ENCODE measurements around the gene ELF1. TPM values are rescaled to one million over a fixed set of nuclear protein-coding genes. Genes with fewer than 3 reads are reported as not detected.
A peak's percentile ranks its signal among the peaks of the same experiment; 100 is the strongest.

Gene ELF1
- total RNA-seq, 4 donors from 2014 or later, result 54.6 to 118 (median 98.6) TPM

DNA sequence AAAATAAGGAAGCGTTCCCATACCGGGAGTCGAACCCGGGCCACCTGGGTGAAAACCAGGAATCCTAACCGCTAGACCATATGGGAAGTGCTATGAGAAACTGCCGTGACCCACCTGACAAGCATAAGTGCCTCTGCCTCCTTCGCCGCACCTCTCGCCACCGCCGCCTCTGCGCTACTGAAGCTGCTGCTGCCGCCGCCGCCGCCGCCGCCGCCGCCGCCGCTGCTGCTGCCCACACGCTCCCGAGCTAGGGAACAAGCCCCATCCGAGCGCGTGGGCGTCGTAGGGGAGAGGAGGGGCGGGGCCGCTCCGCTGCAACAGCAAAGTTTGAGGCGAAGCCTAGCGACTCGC is 41.6 kb upstream of the ELF1 start:
- peaks cover 0 to 3% (median 0%) of the 10 kb centered on the region in 3 donors for H3K36me3 ChIP-seq
- WGBS, 2 donors, result 1% methylated on average over 23 to 35 of the region's 35 CpGs
- peaks cover 0 to 70% (median 45%) of the 10 kb centered on the region in 4 donors for H3K4me1 ChIP-seq
- H3K27ac ChIP-seq, result peak overlapping the region; percentile 92 to 99 (median 98)
- H3K9me3 ChIP-seq, result no peaks in the 10 kb centered on the region
- no peak for TF ChIP-seq POLR2A (IDR thresholded peaks at IDR 0.05)
- TF ChIP-seq, protein P1, sequence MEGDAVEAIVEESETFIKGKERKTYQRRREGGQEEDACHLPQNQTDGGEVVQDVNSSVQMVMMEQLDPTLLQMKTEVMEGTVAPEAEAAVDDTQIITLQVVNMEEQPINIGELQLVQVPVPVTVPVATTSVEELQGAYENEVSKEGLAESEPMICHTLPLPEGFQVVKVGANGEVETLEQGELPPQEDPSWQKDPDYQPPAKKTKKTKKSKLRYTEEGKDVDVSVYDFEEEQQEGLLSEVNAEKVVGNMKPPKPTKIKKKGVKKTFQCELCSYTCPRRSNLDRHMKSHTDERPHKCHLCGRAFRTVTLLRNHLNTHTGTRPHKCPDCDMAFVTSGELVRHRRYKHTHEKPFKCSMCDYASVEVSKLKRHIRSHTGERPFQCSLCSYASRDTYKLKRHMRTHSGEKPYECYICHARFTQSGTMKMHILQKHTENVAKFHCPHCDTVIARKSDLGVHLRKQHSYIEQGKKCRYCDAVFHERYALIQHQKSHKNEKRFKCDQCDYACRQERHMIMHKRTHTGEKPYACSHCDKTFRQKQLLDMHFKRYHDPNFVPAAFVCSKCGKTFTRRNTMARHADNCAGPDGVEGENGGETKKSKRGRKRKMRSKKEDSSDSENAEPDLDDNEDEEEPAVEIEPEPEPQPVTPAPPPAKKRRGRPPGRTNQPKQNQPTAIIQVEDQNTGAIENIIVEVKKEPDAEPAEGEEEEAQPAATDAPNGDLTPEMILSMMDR (IDR thresholded peaks at IDR 0.05), result no peak
- no peak for TF ChIP-seq EP300 (IDR thresholded peaks at IDR 0.05)
- peak overlapping the region; percentile 83 to 93 (median 90) for H3K4me3 ChIP-seq
- no peaks in the 10 kb centered on the region for H3K27me3 ChIP-seq
- DNase-seq (ENCODE audit: low spot score in 2 of 2), result peak; percentile 66 to 83

DNA sequence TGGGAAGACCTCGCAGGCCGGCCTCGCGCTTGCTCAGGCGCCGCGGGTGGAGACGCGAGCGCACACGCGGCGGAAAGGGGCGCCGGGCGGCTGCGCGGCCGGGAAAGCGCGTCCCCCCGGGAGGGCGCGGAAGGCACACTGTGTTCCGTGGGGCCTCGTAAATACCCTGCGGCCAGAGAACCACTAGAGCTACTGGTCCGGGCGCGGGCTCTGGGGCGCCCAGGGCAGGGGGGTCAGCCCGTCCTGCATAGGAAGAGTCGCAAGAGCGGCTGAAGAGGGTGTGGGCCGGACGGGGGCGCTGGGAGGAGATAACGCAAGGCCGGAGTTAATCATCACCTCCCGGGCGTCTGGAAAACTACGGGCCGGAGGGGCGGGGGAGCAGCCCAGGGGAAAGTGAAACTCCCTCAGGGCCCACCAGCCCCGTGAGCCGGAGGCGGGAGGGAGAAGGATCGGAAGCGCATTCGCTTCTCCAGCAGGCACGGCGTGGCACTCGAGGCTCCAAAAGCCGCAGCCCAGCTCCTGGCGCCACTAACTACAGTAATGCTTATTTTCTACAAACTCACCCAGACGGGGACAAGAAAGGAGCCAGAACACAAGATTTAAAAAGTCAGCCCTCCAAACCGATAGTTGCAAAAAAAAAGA is 41.1 kb upstream of the ELF1 start:
- peaks cover 0 to 70% (median 48%) of the 10 kb centered on the region in 4 donors for H3K4me1 ChIP-seq
- peak; percentile 76 to 79 for DNase-seq (ENCODE audit: low spot score in 2 of 2)
- H3K4me3 ChIP-seq, result peak overlapping the region; percentile 83 to 93 (median 90)
- H3K9me3 ChIP-seq, result no peaks in the 10 kb centered on the region
- peak overlapping the region; percentile 92 to 99 (median 98) for H3K27ac ChIP-seq
- WGBS, 2 donors, result 0 to 1% methylated on average over 43 to 54 of the region's 57 CpGs
- H3K36me3 ChIP-seq, result no peaks in the 10 kb centered on the region
- H3K27me3 ChIP-seq, result no peaks in the 10 kb centered on the region
- TF ChIP-seq, protein P1 (IDR thresholded peaks at IDR 0.05), result peak; percentile 29 to 55 (median 38)
- TF ChIP-seq EP300 (IDR thresholded peaks at IDR 0.05) (peak; percentile 41 to 85), POLR2A (IDR thresholded peaks at IDR 0.05) (peak; percentile 15 to 73)

DNA sequence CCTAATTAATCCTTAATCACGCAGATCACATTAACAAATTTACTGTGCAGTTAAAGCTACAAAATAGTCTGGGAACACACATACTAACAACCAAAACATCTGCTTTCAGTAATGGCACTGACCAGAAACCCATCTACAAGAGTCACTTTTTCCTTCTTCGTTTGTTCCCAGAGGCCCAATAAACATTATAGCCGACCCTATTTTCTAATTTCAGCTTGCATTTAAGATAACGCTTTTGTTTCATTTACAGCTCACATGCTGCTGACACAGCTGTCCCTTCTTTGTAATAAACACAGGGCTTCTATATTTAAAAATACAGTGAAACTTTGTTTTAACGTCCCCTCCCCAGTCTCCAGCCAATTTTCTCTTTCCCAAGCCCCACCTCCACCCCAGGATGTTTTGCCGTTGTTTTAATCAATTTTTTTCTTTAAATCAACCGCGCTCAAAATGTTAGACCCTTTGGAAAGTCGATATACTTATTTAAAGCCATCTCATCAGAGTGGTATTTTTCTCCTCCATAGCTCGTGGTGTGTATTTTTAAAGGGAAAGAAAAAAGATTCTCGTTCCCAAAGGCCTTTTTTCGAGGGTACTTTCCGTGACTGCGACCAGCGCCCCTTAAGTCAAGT is 40.5 kb upstream of the ELF1 start:
- H3K9me3 ChIP-seq, result no peaks in the 10 kb centered on the region
- TF ChIP-seq EP300 (IDR thresholded peaks at IDR 0.05) (no peak), POLR2A (IDR thresholded peaks at IDR 0.05) (no peak)
- TF ChIP-seq, protein P1 (IDR thresholded peaks at IDR 0.05), result no peak
- no peak for DNase-seq (ENCODE audit: low spot score in 2 of 2)
- peaks cover 0 to 70% (median 47%) of the 10 kb centered on the region in 4 donors for H3K4me1 ChIP-seq
- H3K4me3 ChIP-seq, result peak overlapping the region; percentile 83 to 93 (median 90)
- no peaks in the 10 kb centered on the region for H3K36me3 ChIP-seq
- H3K27ac ChIP-seq, result peak overlapping the region; percentile 92 to 99 (median 98)
- H3K27me3 ChIP-seq, result no peaks in the 10 kb centered on the region
- WGBS, 2 donors, result 1% methylated on average over 15 of the region's 15 CpGs

DNA sequence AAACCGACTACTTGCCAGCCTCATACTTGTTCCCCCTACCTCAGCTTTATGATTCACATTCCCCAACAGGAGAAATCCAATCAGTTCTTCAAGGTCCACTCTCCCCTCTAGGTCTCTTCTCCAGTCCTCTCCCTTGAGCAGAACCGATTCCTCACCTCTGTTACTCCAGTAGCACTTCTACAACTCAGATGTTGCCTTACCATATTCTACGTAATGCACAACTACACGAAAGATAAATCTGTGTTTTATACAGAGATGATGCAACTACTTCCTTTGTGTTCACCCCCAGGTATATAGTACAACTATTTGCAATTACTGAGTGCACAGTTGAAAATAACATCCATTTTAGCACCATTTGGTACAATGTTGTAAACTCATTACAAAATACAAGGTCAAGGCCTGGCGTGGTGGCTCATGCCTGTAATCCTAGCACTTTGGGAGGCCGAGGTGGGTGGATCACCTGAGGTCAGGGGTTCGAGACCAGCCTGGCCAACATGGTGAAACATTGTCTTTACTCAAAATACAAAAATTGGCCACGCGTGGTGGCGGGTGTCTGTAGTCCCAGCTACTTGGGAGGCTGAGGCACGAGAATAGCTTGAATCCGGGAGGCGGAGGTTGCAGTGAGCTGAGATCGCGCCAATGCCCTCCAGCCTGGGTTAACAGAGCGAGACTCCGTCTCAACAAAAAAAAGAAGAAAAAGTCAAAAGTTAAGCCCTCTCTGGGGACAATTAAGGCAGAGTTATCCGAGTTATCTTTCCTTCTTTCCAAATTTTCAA is 39.4 kb upstream of the ELF1 start:
- Histone ChIP-seq H3K27me3 (no peaks in the 10 kb centered on the region), H3K27ac (peak overlapping the region; percentile 92 to 99 (median 98)), H3K36me3 (no peaks in the 10 kb centered on the region), H3K4me1 (peaks cover 0 to 70% (median 43%) of the 10 kb centered on the region in 4 donors), H3K4me3 (peak overlapping the region; percentile 83 to 93 (median 90)), H3K9me3 (no peaks in the 10 kb centered on the region)
- WGBS, 2 donors, result 69 to 71% methylated on average over 18 of the region's 18 CpGs
- no peak for DNase-seq (ENCODE audit: low spot score in 2 of 2)
- no peak for TF ChIP-seq EP300 (IDR thresholded peaks at IDR 0.05)
- TF ChIP-seq, protein P1 (IDR thresholded peaks at IDR 0.05), result no peak
- no peak for TF ChIP-seq POLR2A (IDR thresholded peaks at IDR 0.05)

All from tibial nerve (tissue), 4 donors.